Osteoblast (primary cell): Measurements from ENCODE around the gene TRMT1. TPM values are rescaled to one million over a fixed set of nuclear protein-coding genes. Genes with fewer than 3 reads are reported as not detected.

ENCODE experiments used
- DNase-seq: peaks from one replicate; pipeline ENCODE4 v3.0.0; 2011; ENCODE audit warnings: low spot score, mixed read lengths; ENCODE audit not compliant: insufficient read length; ENCODE audit errors: missing footprints
- H2AFZ ChIP-seq: 2 replicates; pipeline ENCODE4 v1.6.0; 2011; ENCODE audit warnings: mild to moderate bottlenecking, low read length
- H3K27ac ChIP-seq: 2 replicates; pipeline ENCODE4 v1.5.1; 2011; ENCODE audit warnings: mild to moderate bottlenecking, low read depth, low read length, moderate library complexity
- H3K27me3 ChIP-seq: 2 replicates; pipeline ENCODE4 v1.6.0; 2012; ENCODE audit warnings: mild to moderate bottlenecking, control low read depth, inconsistent platforms, low read length, moderate library complexity; ENCODE audit not compliant: insufficient read depth
- H3K36me3 ChIP-seq: 2 replicates; pipeline ENCODE4 v1.5.1; 2011; ENCODE audit warnings: mild to moderate bottlenecking, low read length, control low read depth, moderate library complexity; ENCODE audit not compliant: insufficient read depth
- H3K4me1 ChIP-seq: 2 replicates; pipeline ENCODE4 v1.5.1; 2011; ENCODE audit warnings: mild to moderate bottlenecking, low read length, control low read depth, moderate library complexity; ENCODE audit not compliant: insufficient read depth
- H3K4me2 ChIP-seq: 2 replicates; pipeline ENCODE4 v1.6.0; 2011; ENCODE audit warnings: mild to moderate bottlenecking, low read length; ENCODE audit not compliant: insufficient read depth
- H3K4me3 ChIP-seq: fragments of 200-600 bp; sonication (generic); 3 replicates; pipeline ENCODE4 v1.5.1; 2012; ENCODE audit warnings: mild to moderate bottlenecking, low read length, inconsistent platforms; ENCODE audit not compliant: insufficient read depth
- H3K79me2 ChIP-seq: 2 replicates; pipeline ENCODE4 v1.6.0; 2012; ENCODE audit warnings: mild to moderate bottlenecking, low read length, control low read depth, inconsistent platforms; ENCODE audit not compliant: insufficient read depth
- H3K9me3 ChIP-seq: 2 replicates; pipeline ENCODE4 v1.5.1; 2011; ENCODE audit warnings: low read depth, low read length, control low read depth
- H4K20me1 ChIP-seq: 2 replicates; pipeline ENCODE4 v1.6.0; 2012; ENCODE audit warnings: mild to moderate bottlenecking, low read length, control low read depth; ENCODE audit not compliant: insufficient read depth
- total RNA-seq: library from RNA; depleted of rRNA; stranded (reverse); fragments of >200 nt; gene quantifications from 2 replicates; pipeline ENCODE4 v1.2.3, GENCODE V29; 2012
- TF ChIP-seq, protein P1 (sequence below): IDR thresholded peaks from 2 replicates; pipeline ENCODE4 v1.5.1; 2011; ENCODE audit warnings: mild to moderate bottlenecking, low read depth, low read length, moderate library complexity; ENCODE audit errors: extremely low read depth

TRMT1 gene
- total RNA-seq, 1 donor = 29.7 TPM

- H3K9me3 ChIP-seq = no peaks in the 10 kb centered on the region
- TF ChIP-seq, protein P1, sequence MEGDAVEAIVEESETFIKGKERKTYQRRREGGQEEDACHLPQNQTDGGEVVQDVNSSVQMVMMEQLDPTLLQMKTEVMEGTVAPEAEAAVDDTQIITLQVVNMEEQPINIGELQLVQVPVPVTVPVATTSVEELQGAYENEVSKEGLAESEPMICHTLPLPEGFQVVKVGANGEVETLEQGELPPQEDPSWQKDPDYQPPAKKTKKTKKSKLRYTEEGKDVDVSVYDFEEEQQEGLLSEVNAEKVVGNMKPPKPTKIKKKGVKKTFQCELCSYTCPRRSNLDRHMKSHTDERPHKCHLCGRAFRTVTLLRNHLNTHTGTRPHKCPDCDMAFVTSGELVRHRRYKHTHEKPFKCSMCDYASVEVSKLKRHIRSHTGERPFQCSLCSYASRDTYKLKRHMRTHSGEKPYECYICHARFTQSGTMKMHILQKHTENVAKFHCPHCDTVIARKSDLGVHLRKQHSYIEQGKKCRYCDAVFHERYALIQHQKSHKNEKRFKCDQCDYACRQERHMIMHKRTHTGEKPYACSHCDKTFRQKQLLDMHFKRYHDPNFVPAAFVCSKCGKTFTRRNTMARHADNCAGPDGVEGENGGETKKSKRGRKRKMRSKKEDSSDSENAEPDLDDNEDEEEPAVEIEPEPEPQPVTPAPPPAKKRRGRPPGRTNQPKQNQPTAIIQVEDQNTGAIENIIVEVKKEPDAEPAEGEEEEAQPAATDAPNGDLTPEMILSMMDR = no peak
- H3K79me2 ChIP-seq = peaks cover 87% of the 10 kb centered on the region
- no peaks in the 10 kb centered on the region for H3K27me3 ChIP-seq
- no peak overlapping the region for H2AFZ ChIP-seq
- H3K4me1 ChIP-seq = peaks cover 78% of the 10 kb centered on the region
- no peak overlapping the region for H3K4me2 ChIP-seq
- no peaks in the 10 kb centered on the region for H3K36me3 ChIP-seq
- peaks cover 17% of the 10 kb centered on the region for H4K20me1 ChIP-seq
- H3K4me3 ChIP-seq = no peak overlapping the region
- DNase-seq = no peak
- no peak overlapping the region for H3K27ac ChIP-seq
Observed at GRCh38 chr19:13057744-13058143, 58.8 kb downstream of the TRMT1 start.

GRCh38 chr19:13057147-13057572 is 59.4 kb downstream of the TRMT1 start:
- H3K9me3 ChIP-seq = no peaks in the 10 kb centered on the region
- H3K27me3 ChIP-seq = no peaks in the 10 kb centered on the region
- H3K79me2 ChIP-seq = peaks cover 87% of the 10 kb centered on the region
- H3K4me2 ChIP-seq = no peak overlapping the region
- peaks cover 4% of the 10 kb centered on the region for H3K36me3 ChIP-seq
- no peak overlapping the region for H2AFZ ChIP-seq
- H3K4me1 ChIP-seq = peaks cover 84% of the 10 kb centered on the region
- H3K27ac ChIP-seq = peak overlapping the region; percentile 96
- DNase-seq = no peak
- TF ChIP-seq, protein P1 = no peak
- peaks cover 11% of the 10 kb centered on the region for H4K20me1 ChIP-seq
- H3K4me3 ChIP-seq = no peak overlapping the region

DNA sequence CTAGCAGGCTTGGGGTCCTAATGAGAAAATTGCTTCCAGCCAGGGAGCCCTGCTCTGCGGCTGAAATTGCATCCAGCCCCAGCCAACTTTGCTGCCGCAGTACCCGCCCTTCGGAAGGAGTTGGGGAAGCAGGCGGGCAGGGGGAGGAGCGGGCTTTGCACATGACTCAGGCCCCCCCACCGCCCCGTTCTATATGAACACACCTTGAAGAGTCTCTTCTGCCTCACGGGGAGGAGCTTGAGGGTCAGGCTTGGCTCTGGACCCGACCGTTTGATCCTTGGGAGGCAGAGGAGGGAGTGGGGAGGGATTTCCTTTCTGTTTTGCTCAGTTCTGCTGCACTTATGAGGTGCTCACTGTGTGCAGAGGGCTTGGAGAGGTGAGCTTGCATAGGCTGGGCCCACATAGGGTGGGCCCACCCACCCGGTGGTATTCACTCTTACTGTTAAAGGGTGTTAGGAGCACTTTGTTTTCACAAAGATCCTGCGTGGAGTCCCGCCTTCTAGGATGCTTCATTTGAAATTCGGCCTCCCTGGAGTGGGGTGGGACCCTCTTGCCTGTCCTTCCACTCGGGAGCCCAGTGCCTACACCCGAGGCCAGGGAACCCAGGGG is 60.4 kb downstream of the TRMT1 start:
- Histone ChIP-seq H3K9me3 (no peaks in the 10 kb centered on the region), H3K27me3 (no peaks in the 10 kb centered on the region), H3K79me2 (peaks cover 87% of the 10 kb centered on the region), H3K4me2 (peak overlapping the region; percentile 41), H2AFZ (no peak overlapping the region), H3K36me3 (peaks cover 5% of the 10 kb centered on the region), H4K20me1 (peaks cover 10% of the 10 kb centered on the region), H3K4me3 (peak overlapping the region; percentile 56), H3K27ac (peak overlapping the region; percentile 96), H3K4me1 (peaks cover 85% of the 10 kb centered on the region)
- DNase-seq = peak; percentile 95
- TF ChIP-seq, protein P1 = no peak

DNA sequence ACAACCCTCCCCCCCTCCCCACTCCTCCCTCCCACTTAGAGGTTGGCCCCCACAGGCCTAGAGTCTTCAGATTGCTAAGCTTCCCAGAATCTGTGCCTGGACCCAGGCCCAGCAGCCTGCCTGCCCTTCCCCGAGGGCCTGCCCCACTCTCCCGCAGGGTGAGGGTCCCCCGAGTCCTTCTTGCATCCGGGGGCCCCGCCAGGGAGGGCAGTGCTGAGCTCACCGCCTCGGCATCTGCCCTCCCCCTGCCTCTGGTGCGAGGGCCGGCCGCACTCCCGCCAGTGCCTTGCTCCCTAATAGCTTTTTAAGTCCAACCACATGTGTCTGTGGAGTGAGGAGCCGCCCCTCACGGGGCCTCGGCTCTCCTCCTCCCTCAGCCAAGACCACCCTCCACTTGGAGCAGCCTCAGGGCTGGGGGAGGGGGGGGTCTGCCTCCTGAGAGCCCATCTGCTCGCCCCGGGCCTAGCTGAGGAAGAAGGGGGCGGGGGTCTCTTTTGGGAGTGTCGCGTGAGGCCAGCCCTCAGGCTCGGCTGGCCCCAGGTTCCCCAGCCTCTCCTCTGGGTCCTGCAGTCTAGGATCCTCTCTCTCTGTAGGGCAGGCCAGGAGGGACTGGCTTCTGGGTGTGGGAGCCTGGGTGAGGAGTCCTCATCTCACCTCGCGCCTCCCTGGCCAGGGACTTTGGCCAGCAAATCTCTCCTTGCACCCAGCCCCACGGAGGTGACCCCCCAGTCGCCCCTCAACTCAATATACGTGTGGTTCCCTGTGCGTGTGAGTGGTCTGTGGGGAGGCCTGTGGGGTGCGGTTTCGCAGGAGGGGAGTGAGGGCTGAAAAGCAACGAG is 61.1 kb downstream of the TRMT1 start:
- peaks cover 5% of the 10 kb centered on the region for H3K36me3 ChIP-seq
- peaks cover 17% of the 10 kb centered on the region for H4K20me1 ChIP-seq
- peaks cover 87% of the 10 kb centered on the region for H3K79me2 ChIP-seq
- TF ChIP-seq, protein P1 = no peak
- no peaks in the 10 kb centered on the region for H3K9me3 ChIP-seq
- peak overlapping the region; percentile 56 for H3K4me3 ChIP-seq
- H3K4me1 ChIP-seq = peaks cover 85% of the 10 kb centered on the region
- H3K27me3 ChIP-seq = no peaks in the 10 kb centered on the region
- H2AFZ ChIP-seq = no peak overlapping the region
- DNase-seq = peak; percentile 96
- H3K27ac ChIP-seq = peak overlapping the region; percentile 96
- H3K4me2 ChIP-seq = peak overlapping the region; percentile 41
